Measurements from ENCODE around the gene PMEPA1.

The PMEPA1 gene

DNA sequence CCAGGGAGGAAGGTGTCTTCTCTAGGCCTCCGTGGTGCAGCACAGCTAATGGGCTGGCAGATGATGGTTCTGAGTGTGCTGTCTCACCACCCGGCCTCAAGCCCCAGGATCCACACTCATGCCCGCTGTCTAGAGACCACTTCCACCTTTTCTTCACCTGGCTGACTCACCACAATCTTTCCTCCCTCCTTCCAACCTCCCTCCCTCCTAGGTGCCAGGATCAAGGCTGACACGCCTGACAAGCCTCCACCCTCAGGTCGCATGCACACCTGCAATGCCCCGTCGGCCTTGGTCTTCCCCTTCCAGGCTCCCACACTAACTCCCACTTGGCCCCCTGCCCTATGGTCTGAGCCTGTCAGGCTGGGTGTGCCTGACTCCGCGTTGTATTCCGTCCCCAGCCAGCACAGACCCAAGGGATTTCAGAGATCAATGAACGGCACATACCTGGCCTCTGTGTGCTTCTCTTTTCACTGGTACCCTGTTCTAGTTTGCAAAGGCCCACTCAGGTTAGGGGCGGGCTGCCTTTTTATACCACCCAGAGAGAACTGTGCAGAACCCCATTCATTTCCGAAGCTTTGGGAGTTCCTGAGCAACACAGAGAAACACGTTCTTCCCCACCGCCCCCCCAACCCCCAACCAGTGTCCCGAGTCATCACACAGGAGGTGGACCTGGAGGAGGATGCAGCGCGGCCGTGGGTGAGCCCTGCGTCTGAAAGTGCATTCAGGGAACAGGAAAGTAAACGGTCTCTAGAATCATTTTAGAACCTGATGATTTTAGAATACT, 39.3 kb downstream of the PMEPA1 start:
- no peak overlapping the region for H3K4me3 ChIP-seq (ENCODE audit: low read length)
- H3K4me2 ChIP-seq (ENCODE audit: low read length), result no peak overlapping the region
- no peaks in the 10 kb centered on the region for H3K4me1 ChIP-seq (ENCODE audit: control insufficient read depth, insufficient read depth, low read length)
- H3K27me3 ChIP-seq (ENCODE audit: control insufficient read depth, insufficient read depth, low read length), result no peaks in the 10 kb centered on the region
- no peaks in the 10 kb centered on the region for H3K9me3 ChIP-seq (replicated peaks; ENCODE audit: low read length)
- H3K9ac ChIP-seq (ENCODE audit: low read depth, low read length), result no peak overlapping the region
- no peaks in the 10 kb centered on the region for H3K36me3 ChIP-seq (ENCODE audit: insufficient read depth, low read length)

DNA sequence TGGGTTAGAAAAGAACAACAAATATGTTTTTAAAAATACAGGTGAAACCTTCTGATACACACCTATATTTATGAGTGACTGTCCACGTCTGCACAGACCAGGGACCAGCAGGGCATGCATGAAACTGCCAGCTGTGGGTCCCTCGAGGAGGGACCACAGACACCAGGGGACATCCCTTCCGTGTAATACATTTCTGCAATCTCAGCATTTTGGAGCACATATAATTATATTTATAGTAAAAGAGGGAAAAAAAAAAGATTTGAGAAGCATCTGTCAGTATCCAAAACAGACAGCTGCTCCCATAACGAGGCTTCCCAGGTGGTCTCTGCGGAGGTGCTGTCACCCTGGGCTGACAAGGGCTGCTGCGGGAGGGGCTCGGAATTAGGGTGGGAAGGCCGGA, 40.2 kb downstream of the PMEPA1 start:
- Histone ChIP-seq H3K4me3 (ENCODE audit: low read length) (no peak overlapping the region), H3K9ac (ENCODE audit: low read depth, low read length) (no peak overlapping the region), H3K27me3 (ENCODE audit: control insufficient read depth, insufficient read depth, low read length) (no peaks in the 10 kb centered on the region), H3K4me2 (ENCODE audit: low read length) (no peak overlapping the region), H3K36me3 (ENCODE audit: insufficient read depth, low read length) (no peaks in the 10 kb centered on the region), H3K4me1 (ENCODE audit: control insufficient read depth, insufficient read depth, low read length) (no peaks in the 10 kb centered on the region), H3K9me3 (replicated peaks; ENCODE audit: low read length) (no peaks in the 10 kb centered on the region)

DNA sequence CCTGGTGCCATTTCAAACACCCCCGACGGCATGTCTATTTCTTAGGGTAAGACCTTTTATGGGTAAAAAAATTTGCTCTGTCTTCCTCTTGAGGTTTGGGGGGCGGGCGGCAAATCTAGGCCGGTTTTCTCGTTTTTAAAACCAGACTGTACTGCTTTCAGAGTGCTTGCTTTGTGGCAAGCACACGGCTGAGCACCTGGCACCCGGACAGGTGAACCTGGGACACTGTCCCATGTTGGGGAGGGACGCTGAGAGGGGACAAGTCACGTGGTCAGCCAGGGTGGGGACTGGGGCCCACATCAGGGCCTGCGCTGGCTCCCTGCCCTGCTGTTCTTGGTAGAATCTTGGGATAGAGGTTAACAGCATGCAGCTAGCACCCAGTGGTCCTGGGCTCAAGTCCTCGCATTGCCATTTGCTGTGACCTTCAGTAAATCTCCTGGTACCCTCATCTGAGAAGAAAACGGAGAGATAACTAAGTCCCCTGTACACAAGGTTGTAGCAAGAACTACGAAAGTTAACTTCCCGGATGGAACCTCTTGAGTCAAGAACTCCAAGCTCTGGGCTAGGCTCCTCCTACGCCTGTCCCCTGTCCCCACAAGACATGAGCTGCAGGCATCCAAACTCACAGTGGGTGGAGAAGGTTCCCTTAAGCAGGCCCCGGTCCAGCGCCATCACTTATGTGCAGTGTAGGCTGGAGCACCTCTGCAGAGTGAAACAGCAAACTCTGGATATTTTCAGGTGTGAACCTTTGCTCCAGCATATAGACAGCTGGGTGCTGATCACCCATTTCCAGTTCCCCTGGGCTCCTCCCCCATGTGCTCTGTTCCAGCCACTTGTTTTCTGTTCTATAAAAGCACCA, 41.7 kb downstream of the PMEPA1 start:
- Histone ChIP-seq H3K9ac (ENCODE audit: low read depth, low read length) (no peak overlapping the region), H3K4me1 (ENCODE audit: control insufficient read depth, insufficient read depth, low read length) (no peaks in the 10 kb centered on the region), H3K4me3 (ENCODE audit: low read length) (no peak overlapping the region), H3K9me3 (replicated peaks; ENCODE audit: low read length) (no peaks in the 10 kb centered on the region), H3K36me3 (ENCODE audit: insufficient read depth, low read length) (no peaks in the 10 kb centered on the region), H3K27me3 (ENCODE audit: control insufficient read depth, insufficient read depth, low read length) (no peaks in the 10 kb centered on the region), H3K4me2 (ENCODE audit: low read length) (no peak overlapping the region)

DNA sequence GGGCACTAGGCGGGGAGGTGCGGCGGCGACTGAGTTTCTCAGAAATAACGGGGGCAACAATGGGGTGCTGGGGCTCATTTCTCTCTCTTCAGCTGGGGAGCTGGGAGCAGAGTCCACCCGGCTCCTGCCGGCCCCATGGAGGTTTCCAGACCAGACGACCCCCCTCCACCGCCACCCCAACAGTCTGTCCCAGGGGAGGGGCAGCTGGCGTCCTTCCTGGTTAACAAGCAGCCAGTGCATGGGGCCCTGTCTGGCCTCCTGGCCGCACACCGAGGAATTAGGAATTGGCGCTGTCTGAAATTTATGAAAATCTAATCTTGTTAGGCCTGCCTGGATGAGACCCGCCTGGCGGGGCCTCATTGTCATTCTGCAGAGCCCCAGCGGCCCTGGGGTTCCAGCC, 42.4 kb downstream of the PMEPA1 start:
- no peaks in the 10 kb centered on the region for H3K4me1 ChIP-seq (ENCODE audit: control insufficient read depth, insufficient read depth, low read length)
- no peaks in the 10 kb centered on the region for H3K36me3 ChIP-seq (ENCODE audit: insufficient read depth, low read length)
- H3K9ac ChIP-seq (ENCODE audit: low read depth, low read length), result no peak overlapping the region
- no peak overlapping the region for H3K4me3 ChIP-seq (ENCODE audit: low read length)
- H3K9me3 ChIP-seq (replicated peaks; ENCODE audit: low read length), result no peaks in the 10 kb centered on the region
- H3K4me2 ChIP-seq (ENCODE audit: low read length), result no peak overlapping the region
- no peaks in the 10 kb centered on the region for H3K27me3 ChIP-seq (ENCODE audit: control insufficient read depth, insufficient read depth, low read length)

DNA sequence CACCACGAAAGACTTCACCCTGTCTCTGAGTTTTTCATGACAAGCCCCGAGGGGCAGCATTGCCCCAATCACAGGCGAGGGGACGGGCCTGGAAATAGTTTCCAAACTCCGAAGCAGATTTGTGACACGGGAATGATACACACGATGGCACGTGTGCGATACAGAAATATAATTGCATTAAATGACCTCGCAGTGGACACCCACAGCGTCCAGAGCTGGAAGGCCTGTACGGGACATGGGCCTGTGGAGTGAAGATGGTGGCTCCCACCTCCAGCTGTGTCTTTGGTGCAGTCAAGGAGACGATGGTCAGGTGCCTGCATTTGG, 43.0 kb downstream of the PMEPA1 start:
- Histone ChIP-seq H3K9ac (ENCODE audit: low read depth, low read length) (no peak overlapping the region), H3K27me3 (ENCODE audit: control insufficient read depth, insufficient read depth, low read length) (no peaks in the 10 kb centered on the region), H3K4me1 (ENCODE audit: control insufficient read depth, insufficient read depth, low read length) (no peaks in the 10 kb centered on the region), H3K4me2 (ENCODE audit: low read length) (no peak overlapping the region), H3K4me3 (ENCODE audit: low read length) (no peak overlapping the region), H3K36me3 (ENCODE audit: insufficient read depth, low read length) (no peaks in the 10 kb centered on the region), H3K9me3 (replicated peaks; ENCODE audit: low read length) (no peaks in the 10 kb centered on the region)

DNA sequence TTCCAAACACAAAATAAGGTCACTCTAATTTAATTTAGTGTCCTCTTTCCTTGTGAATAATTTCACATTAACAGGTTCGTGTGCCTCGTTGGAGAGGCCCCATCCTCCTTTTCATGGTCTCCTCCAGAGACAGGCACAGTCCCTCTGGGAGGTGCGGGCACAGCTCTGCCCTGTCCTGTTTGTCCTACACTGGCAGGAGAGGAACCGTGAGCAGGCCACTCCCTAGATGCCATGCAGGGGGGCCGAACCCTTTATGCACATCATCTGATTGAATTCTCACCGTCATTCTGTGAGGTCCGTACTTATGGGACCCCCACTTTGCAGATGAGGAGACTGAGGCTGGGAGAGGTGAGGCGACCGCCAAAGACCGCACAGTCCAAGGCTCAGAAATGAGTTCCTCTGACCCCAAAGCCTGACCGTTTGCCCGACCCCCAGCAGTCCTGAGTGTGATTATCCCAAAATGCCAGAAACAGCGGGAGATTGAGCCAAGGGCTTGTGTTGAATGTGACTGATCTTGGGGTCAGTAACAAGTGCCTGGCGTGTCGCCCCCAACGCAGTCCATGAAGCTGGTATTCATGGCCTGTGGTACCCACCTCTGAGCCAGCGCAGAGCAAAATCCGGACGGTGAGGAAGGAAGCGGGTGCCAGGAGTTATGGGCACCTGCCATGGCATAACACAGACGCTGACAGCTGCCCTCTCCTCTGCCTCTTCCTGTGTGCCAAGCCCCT, 43.5 kb downstream of the PMEPA1 start:
- H3K9me3 ChIP-seq (replicated peaks; ENCODE audit: low read length), result no peaks in the 10 kb centered on the region
- H3K4me3 ChIP-seq (ENCODE audit: low read length), result no peak overlapping the region
- H3K4me1 ChIP-seq (ENCODE audit: control insufficient read depth, insufficient read depth, low read length), result no peaks in the 10 kb centered on the region
- no peak overlapping the region for H3K9ac ChIP-seq (ENCODE audit: low read depth, low read length)
- no peaks in the 10 kb centered on the region for H3K27me3 ChIP-seq (ENCODE audit: control insufficient read depth, insufficient read depth, low read length)
- H3K4me2 ChIP-seq (ENCODE audit: low read length), result no peak overlapping the region
- H3K36me3 ChIP-seq (ENCODE audit: insufficient read depth, low read length), result no peaks in the 10 kb centered on the region

DNA sequence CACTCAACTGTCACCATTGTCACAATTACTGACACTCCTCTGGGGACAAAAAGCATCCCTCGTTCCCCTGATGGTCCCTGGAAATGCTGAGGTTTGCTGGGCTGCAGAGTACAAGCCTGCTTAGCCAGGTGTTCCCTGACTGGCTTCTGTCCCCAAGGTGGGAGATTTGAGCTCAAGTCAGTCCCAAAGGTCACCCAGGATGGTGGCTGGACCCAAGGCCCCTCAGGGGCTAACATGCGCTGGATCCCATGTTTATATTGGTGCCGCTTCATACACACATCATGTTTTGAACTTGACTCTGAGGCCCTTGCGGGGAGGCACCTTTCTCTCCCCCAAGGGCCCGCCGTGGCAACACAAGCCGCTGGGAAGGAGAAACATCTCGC, 44.2 kb downstream of the PMEPA1 start:
- no peaks in the 10 kb centered on the region for H3K4me1 ChIP-seq (ENCODE audit: control insufficient read depth, insufficient read depth, low read length)
- H3K27me3 ChIP-seq (ENCODE audit: control insufficient read depth, insufficient read depth, low read length), result no peaks in the 10 kb centered on the region
- H3K4me2 ChIP-seq (ENCODE audit: low read length), result no peak overlapping the region
- no peak overlapping the region for H3K4me3 ChIP-seq (ENCODE audit: low read length)
- no peaks in the 10 kb centered on the region for H3K9me3 ChIP-seq (replicated peaks; ENCODE audit: low read length)
- no peak overlapping the region for H3K9ac ChIP-seq (ENCODE audit: low read depth, low read length)
- H3K36me3 ChIP-seq (ENCODE audit: insufficient read depth, low read length), result no peaks in the 10 kb centered on the region

DNA sequence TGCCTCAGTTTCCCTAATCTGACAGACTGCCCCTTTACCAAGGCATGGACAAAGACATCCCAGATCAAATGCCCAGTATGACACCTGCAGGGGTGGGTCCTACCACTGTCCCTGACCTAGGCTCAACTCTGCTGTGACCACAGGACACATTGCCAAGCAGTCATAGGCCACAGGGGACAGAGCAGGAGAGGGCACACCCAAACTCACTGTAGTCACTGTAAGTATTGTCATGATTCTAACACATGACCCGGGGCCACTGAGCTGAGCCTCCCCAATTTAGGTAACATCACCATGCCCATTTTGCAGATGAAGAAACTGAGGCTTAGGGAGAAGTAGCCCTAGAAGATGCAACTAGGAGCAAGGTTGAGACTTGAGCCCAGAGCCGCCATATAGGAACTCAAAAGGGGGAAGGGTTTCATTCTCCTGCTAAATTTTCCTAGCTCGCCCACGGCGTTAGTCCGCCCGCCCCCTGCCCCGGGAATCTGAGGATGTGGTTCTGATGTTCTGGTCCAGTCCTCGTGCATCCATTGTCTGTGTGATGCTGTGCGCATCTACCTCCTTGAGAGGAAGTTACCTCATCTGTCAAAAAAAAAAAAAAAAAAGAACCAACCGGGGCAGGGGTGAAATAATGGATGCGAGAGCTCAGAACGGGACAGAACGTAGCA, 44.8 kb downstream of the PMEPA1 start:
- Histone ChIP-seq H3K9me3 (replicated peaks; ENCODE audit: low read length) (no peaks in the 10 kb centered on the region), H3K36me3 (ENCODE audit: insufficient read depth, low read length) (no peaks in the 10 kb centered on the region), H3K4me3 (ENCODE audit: low read length) (no peak overlapping the region), H3K4me2 (ENCODE audit: low read length) (no peak overlapping the region), H3K4me1 (ENCODE audit: control insufficient read depth, insufficient read depth, low read length) (no peaks in the 10 kb centered on the region), H3K27me3 (ENCODE audit: control insufficient read depth, insufficient read depth, low read length) (no peaks in the 10 kb centered on the region), H3K9ac (ENCODE audit: low read depth, low read length) (no peak overlapping the region)

DNA sequence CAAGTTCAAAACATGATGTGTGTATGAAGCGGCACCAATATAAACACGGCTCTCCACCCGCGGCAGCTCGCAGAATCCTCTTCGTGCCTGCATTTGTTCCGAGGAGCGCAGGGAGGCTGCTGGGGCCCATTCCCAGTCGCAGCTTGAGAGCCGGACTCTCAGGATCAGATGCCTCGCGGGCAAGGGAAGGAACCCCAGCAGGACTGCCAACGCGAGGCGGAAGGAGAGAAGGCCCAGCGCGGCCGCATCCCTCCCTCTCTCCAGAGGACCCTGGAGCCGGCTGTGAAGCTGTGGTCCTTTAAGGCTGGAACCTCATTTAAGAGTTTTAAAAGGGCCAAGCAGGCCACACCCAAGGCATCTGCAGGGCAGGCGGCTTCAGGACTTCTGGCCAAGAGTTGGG, 45.3 kb downstream of the PMEPA1 start:
- H3K4me2 ChIP-seq (ENCODE audit: low read length), result no peak overlapping the region
- no peak overlapping the region for H3K4me3 ChIP-seq (ENCODE audit: low read length)
- no peaks in the 10 kb centered on the region for H3K27me3 ChIP-seq (ENCODE audit: control insufficient read depth, insufficient read depth, low read length)
- no peaks in the 10 kb centered on the region for H3K4me1 ChIP-seq (ENCODE audit: control insufficient read depth, insufficient read depth, low read length)
- no peaks in the 10 kb centered on the region for H3K9me3 ChIP-seq (replicated peaks; ENCODE audit: low read length)
- no peak overlapping the region for H3K9ac ChIP-seq (ENCODE audit: low read depth, low read length)
- no peaks in the 10 kb centered on the region for H3K36me3 ChIP-seq (ENCODE audit: insufficient read depth, low read length)

DNA sequence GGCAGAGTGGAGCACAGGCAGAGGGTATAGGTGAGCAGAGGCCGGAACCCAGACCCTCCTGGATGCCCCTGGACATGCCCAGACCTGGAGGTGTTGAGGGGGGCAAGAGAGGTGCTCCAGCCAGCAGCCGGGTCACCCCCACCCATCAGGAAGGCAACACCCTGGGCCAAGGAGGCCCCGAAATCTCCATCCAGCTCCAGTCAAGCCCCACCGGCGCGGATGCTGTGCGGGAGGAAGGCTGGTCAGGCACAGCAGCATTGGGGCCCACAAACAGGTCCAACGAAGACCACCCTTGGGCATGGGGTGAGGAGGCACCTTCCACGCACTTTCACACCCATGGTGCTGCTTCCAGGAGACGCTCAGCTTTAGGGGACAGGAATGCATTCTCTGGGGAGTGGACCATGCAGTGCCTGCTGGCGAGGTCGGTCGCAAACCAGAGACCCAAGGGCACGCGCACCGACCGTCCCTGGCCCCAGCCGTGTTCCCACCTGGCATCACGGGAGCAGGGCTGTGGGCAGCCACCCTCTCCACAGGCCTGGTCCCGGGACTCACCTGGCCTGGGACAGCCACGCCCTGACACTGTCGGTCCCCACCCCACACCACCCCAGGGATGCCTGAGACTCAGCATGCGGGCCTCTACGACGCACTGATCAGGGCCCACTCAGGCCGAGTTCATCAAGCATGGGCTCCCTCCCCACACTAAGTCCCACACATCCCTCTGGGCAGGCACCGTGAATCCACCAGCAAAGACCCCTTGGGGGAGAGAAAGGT, 45.9 kb downstream of the PMEPA1 start:
- H3K27me3 ChIP-seq (ENCODE audit: control insufficient read depth, insufficient read depth, low read length), result no peaks in the 10 kb centered on the region
- no peak overlapping the region for H3K4me2 ChIP-seq (ENCODE audit: low read length)
- no peak overlapping the region for H3K4me3 ChIP-seq (ENCODE audit: low read length)
- H3K9ac ChIP-seq (ENCODE audit: low read depth, low read length), result no peak overlapping the region
- no peaks in the 10 kb centered on the region for H3K36me3 ChIP-seq (ENCODE audit: insufficient read depth, low read length)
- no peaks in the 10 kb centered on the region for H3K4me1 ChIP-seq (ENCODE audit: control insufficient read depth, insufficient read depth, low read length)
- H3K9me3 ChIP-seq (replicated peaks; ENCODE audit: low read length), result no peaks in the 10 kb centered on the region

DNA sequence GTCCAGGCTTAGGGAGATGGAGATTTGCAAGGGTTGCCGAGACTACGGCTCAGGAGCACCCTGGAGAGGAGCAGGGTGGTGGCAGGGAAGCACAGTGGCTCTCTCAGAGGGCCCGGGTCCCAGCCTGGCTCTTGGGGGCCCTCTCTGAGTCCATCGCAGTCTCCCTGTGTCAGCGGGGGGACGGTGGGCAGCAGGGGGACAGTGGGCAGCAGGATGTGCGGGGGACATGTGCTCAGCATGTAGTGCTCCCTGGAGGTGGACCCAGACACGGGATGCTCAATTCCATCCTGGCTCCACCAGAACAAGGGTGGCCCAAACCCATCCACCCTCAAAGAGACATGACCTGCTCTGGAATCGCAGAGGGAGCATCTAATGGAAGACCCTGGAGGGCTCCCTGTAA, 46.6 kb downstream of the PMEPA1 start:
- H3K36me3 ChIP-seq (ENCODE audit: insufficient read depth, low read length), result no peaks in the 10 kb centered on the region
- no peaks in the 10 kb centered on the region for H3K9me3 ChIP-seq (replicated peaks; ENCODE audit: low read length)
- H3K4me2 ChIP-seq (ENCODE audit: low read length), result no peak overlapping the region
- H3K9ac ChIP-seq (ENCODE audit: low read depth, low read length), result no peak overlapping the region
- no peaks in the 10 kb centered on the region for H3K27me3 ChIP-seq (ENCODE audit: control insufficient read depth, insufficient read depth, low read length)
- H3K4me1 ChIP-seq (ENCODE audit: control insufficient read depth, insufficient read depth, low read length), result no peaks in the 10 kb centered on the region
- no peak overlapping the region for H3K4me3 ChIP-seq (ENCODE audit: low read length)

All from skeletal muscle satellite cell (primary cell).